Caco-2 (cell line): ENCODE data around the gene HAND1. TPM values are rescaled to one million over a fixed set of nuclear protein-coding genes. Genes with fewer than 3 reads are reported as not detected.

Experiments
- BruUV-seq: library from RNA; stranded (reverse); fragments of 400-500 nt; replicated peaks from 2 replicates; lab custom pipeline; 2021; lab: Mats Ljungman, UMichigan
- CTCF ChIA-PET: fragments of 300-600 bp; sonication (Branson Sonifier 250); formaldehyde crosslinking; loops from one replicate; lab custom pipeline; 2022; ENCODE audit warnings: antibody characterized with exemption; lab: Charles Lee
- POLR2A ChIA-PET: fragments of 300-600 bp; sonication (Branson Sonifier 250); formaldehyde crosslinking; loops from one replicate; lab custom pipeline; 2022; ENCODE audit warnings: antibody characterized with exemption; lab: Charles Lee
- DNase-seq, 2 experiments: peaks; one replicate each; pipeline versions ENCODE4 v3.0.0 to v3.0.0-alpha.2; 2020 to 2022
- H3K27me3 ChIP-seq: replicated peaks from 2 replicates; pipeline ENCODE4 v1.6.0; 2011; ENCODE audit warnings: low read length; ENCODE audit not compliant: control insufficient read depth, insufficient read depth
- H3K36me3 ChIP-seq: 2 replicates; pipeline ENCODE4 v1.5.1; 2011; ENCODE audit warnings: low read length; ENCODE audit not compliant: control insufficient read depth, insufficient read depth
- H3K4me1 ChIP-seq: fragments of 250-450 bp; sonication (Bioruptor Pico); 2 replicates; pipeline ENCODE4 v1.5.1; 2020; ENCODE audit warnings: mild to moderate bottlenecking
- H3K4me3 ChIP-seq: 2 replicates; pipeline ENCODE4 v1.5.1; 2011; ENCODE audit warnings: low read depth, mild to moderate bottlenecking, control low read depth, low read length
- H3K9me3 ChIP-seq: fragments of 250-450 bp; sonication (Bioruptor Pico); 2 replicates; pipeline ENCODE4 v1.5.1; 2020; ENCODE audit warnings: mild to moderate bottlenecking, moderate library complexity
- H3K27ac Mint-ChIP-seq: one replicate; pipeline ENCODE4 v1.8.0; 2022; ENCODE audit warnings: mixed read lengths; ENCODE audit not compliant: unreplicated experiment
- H3K27me3 Mint-ChIP-seq: one replicate; pipeline ENCODE4 v1.8.0; 2022; ENCODE audit warnings: mixed read lengths; ENCODE audit not compliant: insufficient read depth, unreplicated experiment
- H3K36me3 Mint-ChIP-seq: one replicate; pipeline ENCODE4 v1.8.0; 2022; ENCODE audit warnings: mild to moderate bottlenecking, mixed read lengths; ENCODE audit not compliant: insufficient read depth, unreplicated experiment
- H3K4me1 Mint-ChIP-seq: one replicate; pipeline ENCODE4 v1.8.0; 2022; ENCODE audit warnings: low read depth, mixed read lengths; ENCODE audit not compliant: unreplicated experiment
- H3K4me3 Mint-ChIP-seq: one replicate; pipeline ENCODE4 v1.8.0; 2022; ENCODE audit warnings: mild to moderate bottlenecking, moderate library complexity, mixed read lengths; ENCODE audit not compliant: unreplicated experiment
- H3K9me3 Mint-ChIP-seq: one replicate; pipeline ENCODE4 v1.8.0; 2022; ENCODE audit warnings: mixed read lengths; ENCODE audit not compliant: unreplicated experiment
- CTCF ChIP-seq, 2 experiments: fragments of 200-600 bp in 1 of 2; IDR thresholded peaks; 1 replicate in 1 of 2; 2 replicates in 1 of 2; pipeline versions ENCODE4 v1.5.1 to v1.8.0; 2011 to 2022; ENCODE audit warnings: antibody characterized with exemption in 1 of 2, control low read depth in 1 of 2, inconsistent platforms in 1 of 2, low read depth in 1 of 2, low read length in 1 of 2, mild to moderate bottlenecking in 1 of 2, moderate library complexity in 1 of 2; ENCODE audit not compliant: insufficient read depth in 1 of 2, severe bottlenecking in 1 of 2, unreplicated experiment in 1 of 2
- intact Hi-C: fragments of 100-400 bp; cut with micrococcal nuclease; formaldehyde crosslinking; loops from one replicate; pipeline ENCODE4 v1.10.0; 2022; ENCODE audit not compliant: unreplicated experiment
- total RNA-seq: library from RNA; stranded (reverse); gene quantifications from 2 replicates; pipeline ENCODE4 v1.2.3, GENCODE V29; 2022

Gene HAND1
- total RNA-seq, 1 experiment from 2014 or later: 0.45 TPM

GRCh38 chr5:154524181-154524580 lies 46.2 kb upstream of the HAND1 start:
- H3K36me3 Mint-ChIP-seq: no peaks in the 10 kb centered on the region
- ChIA-PET CTCF (interaction anchor here (0.6 kb wide), 2 partner anchors 15 to 807 kb away, joined by 3 to 6 read pairs; no protein-coding TSS in a partner anchor), POLR2A (no interaction called here)
- no peak overlapping the region for H3K4me3 Mint-ChIP-seq
- no TSS peak for BruUV-seq
- no peak for TF ChIP-seq CTCF (IDR thresholded peaks at IDR 0.05; ENCODE audit: insufficient read depth in 1 of 2, low read depth in 1 of 2, low read length in 1 of 2, severe bottlenecking in 1 of 2, unreplicated experiment in 1 of 2)
- no peak for DNase-seq
- H3K9me3 Mint-ChIP-seq: no peaks in the 10 kb centered on the region
- H3K27me3 Mint-ChIP-seq: peaks cover 5% of the 10 kb centered on the region
- H3K27me3 ChIP-seq: no peaks in the 10 kb centered on the region
- H3K4me1 ChIP-seq: peaks cover 15% of the 10 kb centered on the region
- no peaks in the 10 kb centered on the region for H3K9me3 ChIP-seq
- H3K27ac Mint-ChIP-seq: peak overlapping the region; percentile 51
- peaks cover 18% of the 10 kb centered on the region for H3K4me1 Mint-ChIP-seq
- no peak overlapping the region for H3K4me3 ChIP-seq
- intact Hi-C loops: no loop called here
- no peaks in the 10 kb centered on the region for H3K36me3 ChIP-seq

GRCh38 chr5:154523709-154524108 lies 45.7 kb upstream of the HAND1 start:
- no TSS peak for BruUV-seq
- no peak for TF ChIP-seq CTCF (IDR thresholded peaks at IDR 0.05; ENCODE audit: insufficient read depth in 1 of 2, low read depth in 1 of 2, low read length in 1 of 2, severe bottlenecking in 1 of 2, unreplicated experiment in 1 of 2)
- Mint-ChIP-seq H3K4me1 (peaks cover 18% of the 10 kb centered on the region), H3K27ac (peak overlapping the region; percentile 51), H3K36me3 (no peaks in the 10 kb centered on the region), H3K27me3 (peaks cover 5% of the 10 kb centered on the region), H3K4me3 (no peak overlapping the region), H3K9me3 (no peaks in the 10 kb centered on the region)
- DNase-seq: peak; percentile 48 to 76
- no peak overlapping the region for H3K4me3 ChIP-seq
- intact Hi-C loops: no loop called here
- no peaks in the 10 kb centered on the region for H3K36me3 ChIP-seq
- ChIA-PET POLR2A (no interaction called here), CTCF (interaction anchor here (0.6 kb wide), 1 partner anchor 807 kb away, joined by 6 read pairs; no protein-coding TSS in a partner anchor)
- H3K9me3 ChIP-seq: no peaks in the 10 kb centered on the region
- no peaks in the 10 kb centered on the region for H3K27me3 ChIP-seq
- H3K4me1 ChIP-seq: peaks cover 15% of the 10 kb centered on the region

- H3K36me3 ChIP-seq: no peaks in the 10 kb centered on the region
- ChIA-PET CTCF (no interaction called here), POLR2A (no interaction called here)
- H3K27ac Mint-ChIP-seq: no peak overlapping the region
- H3K9me3 Mint-ChIP-seq: no peaks in the 10 kb centered on the region
- DNase-seq: no peak
- H3K27me3 Mint-ChIP-seq: peaks cover 5% of the 10 kb centered on the region
- no peak for TF ChIP-seq CTCF (IDR thresholded peaks at IDR 0.05; ENCODE audit: insufficient read depth in 1 of 2, low read depth in 1 of 2, low read length in 1 of 2, severe bottlenecking in 1 of 2, unreplicated experiment in 1 of 2)
- no peak overlapping the region for H3K4me3 Mint-ChIP-seq
- H3K27me3 ChIP-seq: no peaks in the 10 kb centered on the region
- H3K36me3 Mint-ChIP-seq: no peaks in the 10 kb centered on the region
- H3K4me3 ChIP-seq: no peak overlapping the region
- intact Hi-C loops: no loop called here
- no peaks in the 10 kb centered on the region for H3K9me3 ChIP-seq
- peaks cover 15% of the 10 kb centered on the region for H3K4me1 ChIP-seq
- H3K4me1 Mint-ChIP-seq: peaks cover 18% of the 10 kb centered on the region
- BruUV-seq: no TSS peak
Measured at GRCh38 chr5:154523104-154523503, 45.1 kb upstream of the HAND1 start.
